ENCODE data around the gene MAP7D2. TPM values are rescaled to one million over a fixed set of nuclear protein-coding genes. Genes with fewer than 3 reads are reported as not detected.

The MAP7D2 gene
- total RNA-seq (2012; rRNA removed): under 0.01 and 0.18 TPM in 2 replicates
- polyA plus RNA-seq (2012; rRNA removed): 0.19 and 0.32 TPM in 2 replicates
- polyA plus RNA-seq (2012; cell fraction: cytosol; rRNA removed): 0.14 and 0.20 TPM in 2 replicates
- polyA plus RNA-seq (2012; cell fraction: nucleus; rRNA removed; ENCODE audit: low replicate concordance): 0.20 and 0.41 TPM in 2 replicates
- percentile 19 among the genes with signal in this experiment for Bru-seq, nascent RNA
- BruChase-seq, experiment 1, labeled RNA remaining after a 6-hour chase: percentile 29 among the genes with signal in this experiment
- BruChase-seq, experiment 2, labeled RNA remaining after a 2-hour chase: percentile 23 among the genes with signal in this experiment
- long read RNA-seq, partial matches to known transcripts: 1 of 1 reads
- long read RNA-seq, other reads (novel, unspliced or antisense): 0 of 1 reads

- no peak for DNase-seq
- H3K9me3 ChIP-seq (ENCODE audit: control insufficient read depth, insufficient read depth, low read length): peaks cover 8% of the 10 kb centered on the region; the same call in 1 of the 2 replicates
- POLR2A ChIA-PET (ENCODE audit: unreplicated experiment): no interaction called here
- H3K14ac ChIP-seq (replicated peaks; ENCODE audit: low read depth, low read length): no peak within 1 kb of the TSS
- dilution Hi-C loops (cut with HindIII; ENCODE audit: low sequenced_read_pairs, unreplicated experiment): no loop called here
- 41% methylated on average over 78 of the region's 91 CpGs; no CpG with 5 or more reads in 1 of the 2 experiments for WGBS, 2 experiments (ENCODE audit: extremely low coverage in 2 of 2, insufficient read length in 1 of 2)
- no peak within 1 kb of the TSS for H3K23ac ChIP-seq (ENCODE audit: low read depth, low read length)
- in situ Hi-C loops (cut with MboI; ENCODE audit: low sequenced_read_pairs): loop anchor here (25.0 kb wide), 2 partner anchors 529 to 1729 kb away; no protein-coding TSS in a partner anchor
- no peaks in the 10 kb centered on the region for H3K79me1 ChIP-seq (ENCODE audit: low read depth in 1 of 2, low read length in 2 of 2)
- no peak within 1 kb of the TSS for H3K18ac ChIP-seq (ENCODE audit: low read depth, low read length)
- H2BK20ac ChIP-seq (ENCODE audit: low read depth, low read length): no peak within 1 kb of the TSS
- no peak within 1 kb of the TSS for H3K9ac ChIP-seq (ENCODE audit: low read depth, low read length)
- H3K4me1 ChIP-seq (ENCODE audit: control insufficient read depth, insufficient read depth, low read length): no peaks in the 10 kb centered on the region
- intact Hi-C loops (cut with micrococcal nuclease): loop anchor here (5.0 kb wide), 1 partner anchor 124 kb away; the partner anchor contains the start of gene BCLAF3
- no peak within 1 kb of the TSS for H2BK15ac ChIP-seq (ENCODE audit: low read depth, low read length)
- CTCF ChIA-PET: no interaction called here
- no peak within 1 kb of the TSS for H2AK5ac ChIP-seq (ENCODE audit: low read depth, low read length)
- no peak within 1 kb of the TSS for H3K56ac ChIP-seq (ENCODE audit: extremely low read depth, insufficient read depth, low read length)
- H2BK5ac ChIP-seq (ENCODE audit: low read depth, low read length, poor library complexity, severe bottlenecking): no peak within 1 kb of the TSS
- peak within 1 kb of the TSS; percentile 9 for H2AK9ac ChIP-seq (replicated peaks; ENCODE audit: low read depth, low read length, poor library complexity)
- H2AFZ ChIP-seq (replicated peaks; ENCODE audit: low read length, poor library complexity): peak within 1 kb of the TSS; percentile 71
- H3K36me3 ChIP-seq (ENCODE audit: control insufficient read depth, insufficient read depth, low read length): no peaks in the 10 kb centered on the region
- H4K91ac ChIP-seq (ENCODE audit: insufficient read depth, low read depth, low read length): no peak within 1 kb of the TSS
- H4K8ac ChIP-seq (ENCODE audit: low read depth in 2 of 2, low read length in 2 of 2): no peak within 1 kb of the TSS
- H4K5ac ChIP-seq (ENCODE audit: low read depth, low read length): no peak within 1 kb of the TSS
- no peak within 1 kb of the TSS; the same call in 1 of the 2 replicates for H3K4me3 ChIP-seq (ENCODE audit: insufficient read depth, low read depth, low read length)
- H3K9me1 ChIP-seq (ENCODE audit: insufficient read depth, low read length): no peaks in the 10 kb centered on the region
- H3K4ac ChIP-seq (ENCODE audit: low read depth, low read length): no peak within 1 kb of the TSS
- peaks cover 32% of the 10 kb centered on the region for H3K27me3 ChIP-seq (ENCODE audit: control insufficient read depth, insufficient read depth, low read length)
- ATAC-seq (ENCODE audit: low read depth): peak; percentile 42
- H4K20me1 ChIP-seq (ENCODE audit: insufficient read depth, low read length): no peaks in the 10 kb centered on the region
- peak within 1 kb of the TSS; percentile 10; the same call in 1 of the 2 replicates for H3K4me2 ChIP-seq (ENCODE audit: low read depth, low read length)
- H2BK120ac ChIP-seq (ENCODE audit: low read depth, low read length): no peak within 1 kb of the TSS
- no TSS peak for BruUV-seq (replicated peaks)
- no peak within 1 kb of the TSS for H3K27ac ChIP-seq (ENCODE audit: insufficient read depth, low read length)
- no peak for TF ChIP-seq RAD21 (IDR thresholded peaks at IDR 0.05; ENCODE audit: low read length)
- TF ChIP-seq POLR2A (IDR thresholded peaks at IDR 0.05; ENCODE audit: low read depth, low read length): no peak
- no peak for TF ChIP-seq MXI1 (IDR thresholded peaks at IDR 0.05; ENCODE audit: borderline replicate concordance, low read depth, low read length)
- TF ChIP-seq MAZ (IDR thresholded peaks at IDR 0.05; ENCODE audit: borderline replicate concordance, low read depth, low read length): no peak
- no peak for TF ChIP-seq RFX5 (IDR thresholded peaks at IDR 0.05; ENCODE audit: low read depth, low read length)
- no peak for TF ChIP-seq CEBPB (IDR thresholded peaks at IDR 0.05; ENCODE audit: low read depth, low read length)
- TF ChIP-seq BHLHE40 (IDR thresholded peaks at IDR 0.05; ENCODE audit: low read depth, low read length): no peak; the same call in 1 of the 2 replicates
- TF ChIP-seq ELK1 (IDR thresholded peaks at IDR 0.05; ENCODE audit: borderline replicate concordance, low read depth, low read length): no peak
- TF ChIP-seq FOS (IDR thresholded peaks at IDR 0.05; ENCODE audit: low read depth, low read length): no peak
- TF ChIP-seq, protein P1, sequence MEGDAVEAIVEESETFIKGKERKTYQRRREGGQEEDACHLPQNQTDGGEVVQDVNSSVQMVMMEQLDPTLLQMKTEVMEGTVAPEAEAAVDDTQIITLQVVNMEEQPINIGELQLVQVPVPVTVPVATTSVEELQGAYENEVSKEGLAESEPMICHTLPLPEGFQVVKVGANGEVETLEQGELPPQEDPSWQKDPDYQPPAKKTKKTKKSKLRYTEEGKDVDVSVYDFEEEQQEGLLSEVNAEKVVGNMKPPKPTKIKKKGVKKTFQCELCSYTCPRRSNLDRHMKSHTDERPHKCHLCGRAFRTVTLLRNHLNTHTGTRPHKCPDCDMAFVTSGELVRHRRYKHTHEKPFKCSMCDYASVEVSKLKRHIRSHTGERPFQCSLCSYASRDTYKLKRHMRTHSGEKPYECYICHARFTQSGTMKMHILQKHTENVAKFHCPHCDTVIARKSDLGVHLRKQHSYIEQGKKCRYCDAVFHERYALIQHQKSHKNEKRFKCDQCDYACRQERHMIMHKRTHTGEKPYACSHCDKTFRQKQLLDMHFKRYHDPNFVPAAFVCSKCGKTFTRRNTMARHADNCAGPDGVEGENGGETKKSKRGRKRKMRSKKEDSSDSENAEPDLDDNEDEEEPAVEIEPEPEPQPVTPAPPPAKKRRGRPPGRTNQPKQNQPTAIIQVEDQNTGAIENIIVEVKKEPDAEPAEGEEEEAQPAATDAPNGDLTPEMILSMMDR (conservative IDR thresholded peaks at IDR 0.05; ENCODE audit: low read depth, low read length): no peak
- TF ChIP-seq CHD1 (IDR thresholded peaks at IDR 0.05; ENCODE audit: low read depth, low read length): no peak
- TF ChIP-seq RCOR1 (IDR thresholded peaks at IDR 0.05; ENCODE audit: insufficient replicate concordance, low read length): no peak
- no peak for TF ChIP-seq SMC3 (IDR thresholded peaks at IDR 0.05; ENCODE audit: low read depth, low read length)
- TF ChIP-seq NFE2L2 (IDR thresholded peaks at IDR 0.05; ENCODE audit: low read depth, low read length): no peak
- TF ChIP-seq MAFK (IDR thresholded peaks at IDR 0.05; ENCODE audit: low read depth, low read length): no peak
Observed at GRCh38 chrX:20116577-20117240, at the start of gene MAP7D2. TSS of gene MAP7D2 (minus strand) at chrX:20116907. CDS start at chrX:20116879, 28 bp downstream.

All from IMR-90 (cell line).